HG03095 (cell line): Measurements from ENCODE around the gene HIBCH.
"Not testable (repeated sequence)": the region's sequence is repeated elsewhere in the genome, so short reads cannot be mapped to it uniquely, and the experiment has no call there.

ENCODE experiments used
- ATAC-seq: cut with Tn5 transposase; IDR thresholded peaks from one replicate; pipeline ENCODE4 v1.9.1; 2021; ENCODE audit warnings: moderate library complexity; ENCODE audit not compliant: unreplicated experiment

HIBCH gene

GRCh38 chr2:190319555-190320498 is at the start of gene HIBCH:
TSS of gene HIBCH (minus strand) at chr2:190319826. CDS start at chr2:190319750, 76 bp downstream.
- peak; percentile 92 for ATAC-seq

- ATAC-seq: no peak
These were observed 47.5 kb upstream of the HIBCH start for GRCh38 chr2:190367091-190367490.

GRCh38 chr2:190366248-190366753 is 46.7 kb upstream of the HIBCH start:
- no peak for ATAC-seq

GRCh38 chr2:190365499-190366204 is 46.0 kb upstream of the HIBCH start:
- ATAC-seq: no peak

GRCh38 chr2:190362894-190363293 is 43.3 kb upstream of the HIBCH start:
- no peak for ATAC-seq

- no peak for ATAC-seq
These were observed 41.9 kb upstream of the HIBCH start for GRCh38 chr2:190361572-190361971.

- no peak for ATAC-seq
These were observed 41.3 kb upstream of the HIBCH start for GRCh38 chr2:190360965-190361364.

GRCh38 chr2:190360561-190360960 is 40.9 kb upstream of the HIBCH start:
- no peak for ATAC-seq

- ATAC-seq: not testable (repeated sequence)
These were observed 39.2 kb upstream of the HIBCH start for GRCh38 chr2:190358655-190359448.

- ATAC-seq: no peak
These were observed 38.0 kb upstream of the HIBCH start for GRCh38 chr2:190357600-190357999.

GRCh38 chr2:190355968-190356644 is 36.5 kb upstream of the HIBCH start:
- no peak for ATAC-seq

- ATAC-seq: no peak
These were observed 34.5 kb upstream of the HIBCH start for GRCh38 chr2:190354003-190354690.

- ATAC-seq: no peak
These were observed 33.9 kb upstream of the HIBCH start for GRCh38 chr2:190353537-190353899.

- no peak for ATAC-seq
These were observed 33.3 kb upstream of the HIBCH start for GRCh38 chr2:190352668-190353536.

GRCh38 chr2:190351955-190352354 is 32.3 kb upstream of the HIBCH start:
- no peak for ATAC-seq

GRCh38 chr2:190350371-190350770 is 30.7 kb upstream of the HIBCH start:
- no peak for ATAC-seq

- peak; percentile 78 for ATAC-seq
These were observed 24.7 kb upstream of the HIBCH start for GRCh38 chr2:190344276-190344827.

- peak; percentile 59 for ATAC-seq
These were observed 24.1 kb upstream of the HIBCH start, which contains the start of gene INPP1 for GRCh38 chr2:190343536-190344275. TSS of gene INPP1 (plus strand) at chr2:190343589. CDS start at chr2:190360103, 16,514 bp downstream.
